ENCODE data around the gene MINDY2.
"Not testable (repeated sequence)": the region's sequence is repeated elsewhere in the genome, so short reads cannot be mapped to it uniquely, and the experiment has no call there.

MINDY2 gene

DNA sequence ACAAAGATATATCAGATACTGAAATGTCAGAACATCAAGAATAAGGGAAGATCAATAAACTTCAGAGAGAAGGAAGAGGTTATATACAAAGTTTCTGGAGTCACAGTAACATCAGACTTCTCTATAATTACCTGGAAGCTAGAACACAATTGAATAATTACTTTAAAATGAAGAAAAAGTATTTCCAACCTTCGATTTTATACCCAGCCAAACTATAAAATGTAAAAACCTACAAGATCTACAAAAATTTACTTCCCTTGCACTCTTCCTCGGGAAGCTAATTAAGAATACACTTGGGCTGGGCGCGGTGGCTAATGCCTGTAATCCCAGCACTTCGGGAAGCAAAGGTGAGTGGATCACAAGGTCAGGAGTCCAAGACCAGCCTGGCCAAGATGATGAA is 6.6 kb upstream of the MINDY2 start:
- FAIRE-seq (no peak), DNase-seq (ENCODE audit: insufficient read length, low spot score) (no peak)
- TF ChIP-seq POLR2A (IDR thresholded peaks at IDR 0.05; ENCODE audit: low read depth, low read length) = no peak

DNA sequence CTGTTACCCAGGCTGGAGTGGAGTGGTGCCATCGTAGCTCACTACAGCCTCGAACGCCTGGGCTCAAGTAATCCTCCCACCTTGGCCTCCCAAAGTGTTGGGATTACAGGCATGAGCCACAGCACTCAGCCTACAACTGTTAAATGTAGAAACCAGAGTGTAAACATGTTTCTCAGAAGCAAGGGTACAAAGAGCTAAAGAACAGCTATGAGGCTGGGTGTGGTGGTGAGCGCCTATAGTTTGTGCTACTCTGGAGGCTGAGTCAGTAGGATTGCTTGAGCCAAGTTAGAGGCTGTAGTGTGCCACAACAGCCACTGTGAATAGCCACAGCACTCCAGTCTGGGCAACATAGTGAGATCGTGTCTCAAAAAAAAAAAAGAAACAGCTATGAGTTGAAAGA is 4.8 kb upstream of the MINDY2 start:
- DNase-seq (ENCODE audit: insufficient read length, low spot score) (no peak), FAIRE-seq (no peak)
- TF ChIP-seq POLR2A (IDR thresholded peaks at IDR 0.05; ENCODE audit: low read depth, low read length) = no peak

DNA sequence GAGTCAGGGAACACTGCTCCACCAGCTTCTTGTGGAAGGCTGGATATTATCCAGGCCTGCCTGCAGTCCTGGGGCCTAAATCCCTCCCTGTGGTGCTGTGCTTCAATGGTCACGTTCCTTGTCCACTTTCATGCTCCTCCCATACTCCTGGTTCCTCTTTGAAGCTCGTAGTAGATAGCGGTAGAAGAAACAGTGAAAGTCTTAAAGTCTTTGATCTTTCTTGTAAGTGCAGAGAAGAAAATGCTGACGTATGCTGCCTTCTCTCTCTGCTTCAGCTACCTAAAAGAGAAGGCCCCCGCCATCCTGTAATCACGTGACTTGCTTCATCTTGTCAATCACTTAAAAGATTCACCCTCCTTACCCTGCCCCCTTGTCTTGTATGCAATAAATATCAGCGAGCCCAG is 2.5 kb upstream of the MINDY2 start:
- not testable (repeated sequence) for FAIRE-seq; DNase-seq (ENCODE audit: insufficient read length, low spot score)

DNA sequence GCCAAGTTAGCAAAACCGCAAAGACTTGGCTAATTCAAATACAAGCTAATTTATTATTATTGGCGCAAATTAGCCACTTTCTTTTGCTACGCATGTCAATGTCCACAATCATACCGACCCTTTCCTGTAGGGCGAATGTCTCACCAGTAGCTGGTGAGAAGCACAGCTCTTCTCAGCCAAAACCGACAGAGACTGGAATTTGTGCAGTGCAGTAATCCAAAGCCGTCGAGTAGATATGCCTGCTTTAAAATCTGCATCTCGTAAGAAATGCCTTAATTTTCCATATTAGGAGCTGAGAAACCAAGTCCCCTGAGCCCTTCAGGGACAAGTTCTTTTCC is 614 bp upstream of the MINDY2 start:
- FAIRE-seq (no peak), DNase-seq (ENCODE audit: insufficient read length, low spot score) (peak; percentile 30)
- TF ChIP-seq POLR2A (IDR thresholded peaks at IDR 0.05; ENCODE audit: low read depth, low read length) = no peak

DNA sequence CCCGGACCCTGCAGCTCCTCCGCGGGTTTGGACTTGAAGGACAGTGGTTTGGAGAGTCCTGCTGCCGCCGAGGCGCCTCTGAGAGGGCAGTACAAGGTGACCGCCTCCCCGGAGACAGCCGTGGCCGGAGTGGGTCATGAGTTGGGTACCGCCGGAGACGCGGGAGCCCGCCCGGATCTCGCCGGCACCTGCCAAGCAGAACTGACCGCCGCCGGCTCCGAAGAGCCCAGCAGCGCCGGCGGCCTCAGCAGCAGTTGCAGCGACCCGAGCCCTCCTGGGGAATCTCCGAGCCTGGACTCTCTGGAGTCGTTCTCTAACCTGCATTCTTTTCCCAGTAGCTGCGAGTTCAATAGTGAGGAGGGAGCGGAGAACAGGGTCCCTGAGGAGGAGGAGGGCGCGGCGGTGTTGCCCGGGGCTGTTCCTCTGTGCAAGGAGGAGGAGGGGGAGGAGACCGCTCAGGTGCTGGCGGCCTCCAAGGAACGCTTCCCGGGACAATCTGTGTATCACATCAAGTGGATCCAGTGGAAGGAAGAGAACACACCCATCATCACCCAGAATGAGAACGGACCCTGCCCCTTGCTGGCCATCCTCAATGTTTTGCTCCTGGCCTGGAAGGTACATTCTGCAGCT is 634 bp downstream of the MINDY2 start:
- no peak for TF ChIP-seq POLR2A (IDR thresholded peaks at IDR 0.05; ENCODE audit: low read depth, low read length)
- FAIRE-seq (no peak), DNase-seq (ENCODE audit: insufficient read length, low spot score) (peak; percentile 10)

DNA sequence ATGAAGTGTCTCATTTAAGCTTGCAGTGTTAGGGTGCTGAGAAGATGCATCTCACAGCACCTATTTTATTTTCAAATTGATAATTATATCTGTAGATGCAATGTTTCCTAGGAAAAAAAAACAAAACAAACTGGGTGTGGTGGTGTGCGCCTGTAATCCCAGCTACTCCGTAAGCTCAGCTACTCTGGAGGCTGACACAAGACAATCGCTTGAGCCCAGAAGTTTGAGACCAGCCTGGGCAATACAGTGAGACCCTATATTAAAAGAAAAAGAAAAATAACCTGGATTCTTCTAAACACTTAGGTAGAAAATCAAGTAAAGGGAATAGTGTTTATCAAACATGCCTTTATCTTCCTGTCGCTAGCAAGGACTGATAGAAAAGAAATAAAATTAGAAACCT is 1.9 kb downstream of the MINDY2 start:
- no peak for FAIRE-seq
- no peak for DNase-seq (ENCODE audit: insufficient read length, low spot score)
- TF ChIP-seq POLR2A (IDR thresholded peaks at IDR 0.05; ENCODE audit: low read depth, low read length) = no peak

DNA sequence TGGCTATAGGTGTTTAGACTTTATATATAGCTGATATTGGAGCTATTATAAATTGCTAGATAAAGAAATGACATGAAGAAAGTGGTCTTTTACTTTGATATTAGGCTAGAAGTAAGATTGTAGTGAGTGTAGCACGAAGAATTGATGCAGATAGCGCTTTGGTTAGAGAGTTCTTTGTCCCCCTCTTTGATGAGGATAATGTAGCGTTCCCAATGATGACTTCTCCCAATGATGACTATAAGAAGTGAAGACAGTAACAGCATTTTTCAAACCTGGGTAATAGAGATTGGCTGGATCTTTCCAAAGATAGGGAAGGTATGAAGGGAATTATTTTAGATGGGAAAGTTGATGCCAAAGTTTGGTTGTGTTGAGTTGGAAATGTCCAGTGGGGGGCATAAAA is 4.3 kb downstream of the MINDY2 start:
- no peak for TF ChIP-seq POLR2A (IDR thresholded peaks at IDR 0.05; ENCODE audit: low read depth, low read length)
- no peak for FAIRE-seq
- DNase-seq (ENCODE audit: insufficient read length, low spot score) = no peak

DNA sequence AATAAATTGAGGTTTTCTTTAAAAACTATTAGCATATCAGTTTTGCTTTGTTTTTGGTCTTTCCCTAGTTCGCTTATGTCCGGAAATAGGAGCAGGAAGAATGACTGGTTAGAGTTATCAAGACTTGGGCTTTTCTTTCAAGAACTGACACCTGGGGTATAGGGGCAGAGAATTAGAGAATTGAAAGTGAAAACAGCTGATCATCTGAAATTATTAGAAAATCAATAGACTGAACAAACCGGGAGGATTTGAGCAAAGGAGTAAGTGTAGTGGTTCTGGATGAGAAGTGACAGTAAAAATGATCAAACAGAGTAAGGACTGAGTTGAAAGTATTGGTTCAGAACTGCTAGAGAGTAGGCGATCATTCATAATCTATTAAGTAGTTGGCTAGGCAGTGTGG is 6.0 kb downstream of the MINDY2 start:
- no peak for FAIRE-seq
- no peak for TF ChIP-seq POLR2A (IDR thresholded peaks at IDR 0.05; ENCODE audit: low read depth, low read length)
- DNase-seq (ENCODE audit: insufficient read length, low spot score) = no peak

DNA sequence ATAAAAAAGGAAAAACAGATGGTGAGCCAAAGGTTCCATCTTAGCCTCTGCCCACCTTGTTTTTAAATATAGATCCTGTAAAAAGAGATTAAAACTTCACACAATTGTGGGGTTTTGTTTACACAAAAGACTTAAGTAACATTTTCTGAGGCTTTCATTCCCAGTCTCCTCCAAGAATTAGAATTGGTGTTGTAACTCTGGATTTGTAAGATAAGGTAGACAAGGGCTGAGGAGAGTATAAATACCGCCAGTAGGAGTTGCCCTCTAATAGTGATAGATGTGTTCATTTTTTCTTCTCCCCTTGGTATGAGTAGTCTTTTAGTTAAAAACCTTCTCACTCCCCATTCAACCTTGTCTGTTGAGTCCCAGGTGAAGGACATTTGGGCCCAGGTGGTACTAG is 8.5 kb downstream of the MINDY2 start:
- no peak for DNase-seq (ENCODE audit: insufficient read length, low spot score)
- TF ChIP-seq POLR2A (IDR thresholded peaks at IDR 0.05; ENCODE audit: low read depth, low read length) = no peak
- FAIRE-seq = no peak

DNA sequence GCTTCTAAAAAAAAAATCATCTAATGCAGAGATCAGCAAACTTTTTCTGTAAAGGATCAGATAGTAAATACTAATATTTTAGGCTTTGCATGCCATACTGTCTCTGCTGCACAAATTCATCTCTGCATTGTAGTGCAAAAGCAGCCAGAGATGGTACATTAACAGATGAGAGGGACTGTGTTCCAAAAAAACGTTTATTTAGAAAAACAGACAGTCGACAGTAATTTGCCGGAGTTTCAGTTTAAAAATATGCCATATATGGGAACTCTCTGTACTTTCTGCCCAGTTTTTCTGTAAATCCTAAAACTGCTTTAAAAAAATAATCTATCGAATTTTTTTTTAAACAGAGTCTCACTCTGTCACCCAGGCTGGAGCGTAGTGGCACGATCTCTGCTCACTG is 14.3 kb downstream of the MINDY2 start:
- DNase-seq (ENCODE audit: insufficient read length, low spot score) = no peak
- no peak for TF ChIP-seq POLR2A (IDR thresholded peaks at IDR 0.05; ENCODE audit: low read depth, low read length)
- FAIRE-seq = no peak

DNA sequence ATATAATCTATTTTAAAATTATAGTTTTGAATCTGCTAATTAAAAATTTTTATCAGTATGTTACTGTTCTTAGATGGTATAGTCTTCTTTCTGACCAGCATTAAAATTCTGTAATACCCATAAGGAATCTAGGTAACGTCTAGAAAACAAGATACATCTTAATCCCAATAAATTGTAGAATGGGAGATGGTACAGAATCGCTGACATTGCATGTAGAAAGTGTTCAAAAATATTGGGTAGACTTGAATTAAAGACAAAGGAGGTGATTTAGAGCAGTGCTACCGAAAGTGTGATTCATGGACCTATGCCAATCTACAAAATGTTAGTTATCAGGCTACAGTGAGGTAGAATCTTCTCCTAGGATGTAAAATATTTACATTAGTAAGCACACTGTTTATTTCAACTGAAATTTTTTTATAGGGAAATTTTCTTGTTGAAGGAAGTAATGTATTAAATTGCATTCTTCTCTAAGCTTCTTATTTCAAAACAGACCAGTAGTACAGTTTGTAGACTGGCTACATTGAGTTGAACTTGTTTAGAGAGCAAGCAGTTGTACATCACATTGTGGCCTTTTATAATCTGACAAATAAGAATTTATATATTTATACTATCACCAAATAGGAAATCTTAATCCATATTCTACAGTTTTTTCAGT is 17.1 kb downstream of the MINDY2 start:
- TF ChIP-seq POLR2A (IDR thresholded peaks at IDR 0.05; ENCODE audit: low read depth, low read length) = no peak
- no peak for FAIRE-seq
- no peak for DNase-seq (ENCODE audit: insufficient read length, low spot score)

DNA sequence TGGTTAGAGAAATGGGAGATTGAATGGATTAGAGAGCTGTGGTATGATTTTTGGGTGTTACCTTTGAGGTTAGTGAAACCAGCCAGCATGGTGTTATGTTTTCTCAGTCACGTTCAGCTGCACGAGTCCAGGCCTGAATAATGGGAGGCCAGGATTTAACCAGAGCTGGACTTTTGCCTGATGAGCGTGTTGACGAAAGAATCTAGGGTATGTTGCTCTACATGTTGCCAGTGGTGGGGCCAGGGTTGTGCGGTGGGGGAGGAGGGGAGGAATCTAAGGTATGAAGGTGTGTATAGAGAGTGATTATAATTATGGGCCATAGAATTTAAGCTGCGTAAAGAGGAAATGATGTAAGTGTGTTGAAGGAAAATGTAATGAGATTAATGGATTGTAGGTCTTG is 22.8 kb downstream of the MINDY2 start:
- DNase-seq (ENCODE audit: insufficient read length, low spot score) = no peak
- TF ChIP-seq POLR2A (IDR thresholded peaks at IDR 0.05; ENCODE audit: low read depth, low read length) = no peak
- no peak for FAIRE-seq

DNA sequence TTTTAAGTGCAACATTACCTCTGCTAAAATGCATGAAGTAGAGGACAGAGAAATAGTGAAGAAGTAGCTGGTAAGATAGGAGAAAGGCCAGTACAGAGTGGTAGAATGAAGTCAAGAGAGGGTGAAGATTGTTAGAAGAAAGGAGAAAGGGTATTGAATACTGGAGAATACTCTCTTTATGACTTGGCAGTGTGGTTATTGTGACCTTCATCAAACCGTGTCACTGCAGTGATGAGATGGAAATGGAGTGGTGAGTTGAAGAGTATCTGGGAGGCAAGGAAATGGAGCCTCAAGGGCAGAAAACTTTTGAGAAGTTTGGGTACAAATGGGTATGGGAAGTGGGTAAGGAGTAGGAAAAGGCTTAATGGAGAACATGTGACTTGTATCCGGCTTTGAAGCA is 24.7 kb downstream of the MINDY2 start:
- DNase-seq (ENCODE audit: insufficient read length, low spot score) = no peak
- TF ChIP-seq POLR2A (IDR thresholded peaks at IDR 0.05; ENCODE audit: low read depth, low read length) = no peak
- FAIRE-seq = no peak

DNA sequence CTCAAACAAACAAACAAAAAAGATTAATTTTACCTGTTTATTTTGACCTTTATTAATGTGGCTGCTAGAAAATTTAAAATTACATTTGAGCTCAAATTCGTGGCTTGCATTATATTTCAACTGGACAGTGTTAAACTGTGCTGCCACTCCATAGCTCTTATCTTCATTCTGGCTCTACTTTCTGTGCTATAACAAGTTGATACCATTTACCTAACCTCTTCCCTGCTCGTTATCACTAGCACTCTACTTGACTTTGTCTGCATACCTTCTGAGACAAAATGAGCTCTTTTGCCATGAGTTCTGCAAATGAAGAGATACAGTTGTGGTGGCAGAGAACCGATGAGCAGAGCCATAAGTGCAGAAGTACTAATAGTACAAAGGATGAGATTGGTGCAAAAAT is 26.4 kb downstream of the MINDY2 start:
- TF ChIP-seq POLR2A (IDR thresholded peaks at IDR 0.05; ENCODE audit: low read depth, low read length) = no peak
- DNase-seq (ENCODE audit: insufficient read length, low spot score) = no peak
- no peak for FAIRE-seq

DNA sequence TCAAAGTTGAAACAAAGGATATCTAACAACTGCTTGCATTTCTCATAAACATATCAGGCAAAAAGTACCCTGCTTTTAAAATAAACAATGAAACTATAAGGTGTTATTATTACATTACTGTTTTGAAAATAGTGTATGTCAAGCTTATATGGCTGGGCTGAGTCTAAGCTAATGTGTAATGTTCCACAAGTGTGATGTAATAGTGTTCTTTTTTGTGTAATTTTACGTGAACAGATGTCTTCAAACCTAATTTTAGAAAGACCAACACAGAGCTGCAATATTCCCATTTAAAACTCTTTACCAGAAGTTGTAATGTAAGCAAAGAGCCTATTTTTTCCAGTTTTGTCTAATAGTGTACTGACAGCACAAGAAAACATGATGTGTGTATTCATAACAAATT is 34.0 kb downstream of the MINDY2 start:
- FAIRE-seq = no peak
- DNase-seq (ENCODE audit: insufficient read length, low spot score) = no peak

DNA sequence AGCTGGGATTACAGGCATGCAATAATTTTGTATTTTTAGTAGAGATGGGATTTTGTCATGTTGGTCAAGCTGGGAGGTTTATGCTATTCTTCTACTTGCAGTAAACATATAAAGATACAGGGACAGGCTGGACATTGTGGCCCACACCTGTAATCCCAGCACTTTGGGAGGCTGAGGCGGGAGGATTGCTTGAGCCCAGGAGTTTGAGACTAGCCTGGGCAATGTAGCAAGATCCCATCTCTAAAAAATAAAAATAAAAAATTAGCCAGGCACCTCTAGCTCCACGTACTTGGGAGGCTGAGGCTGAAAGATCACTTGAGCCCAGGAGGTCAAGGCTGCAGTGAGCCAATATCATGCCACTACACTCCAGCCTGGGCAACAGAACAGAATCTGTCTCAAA is 52.2 kb downstream of the MINDY2 start:
- not testable (repeated sequence) for DNase-seq (ENCODE audit: insufficient read length, low spot score); FAIRE-seq

More for the DNA sequence above, 34.0 kb downstream of the MINDY2 start:
- no peak for TF ChIP-seq POLR2A (IDR thresholded peaks at IDR 0.05; ENCODE audit: low read depth, low read length)
